Fibroblast of the aortic adventitia (primary cell): ENCODE results near the gene AOC1. TPM values are rescaled to one million over a fixed set of nuclear protein-coding genes. Genes with fewer than 3 reads are reported as not detected.

Experiments
- DNase-seq: peaks from one replicate; pipeline ENCODE4 v3.0.0-alpha.2; 2010; ENCODE audit warnings: low read depth
- H3K4me3 ChIP-seq: 2 replicates; pipeline ENCODE4 v1.5.1; 2011; ENCODE audit warnings: low read depth, mild to moderate bottlenecking, control low read depth, low read length, moderate library complexity
- CTCF ChIP-seq: IDR thresholded peaks from 2 replicates; pipeline ENCODE4 v1.5.1; 2011; ENCODE audit warnings: mild to moderate bottlenecking, low read length, control low read depth, inconsistent platforms; ENCODE audit not compliant: insufficient read depth
- total RNA-seq: library from RNA; depleted of rRNA; stranded (reverse); fragments of >200 nt; gene quantifications from 2 replicates; pipeline ENCODE4 v1.2.3, GENCODE V29; 2012; ENCODE audit warnings: low replicate concordance

The AOC1 gene
- total RNA-seq, 1 donor = not detected

GRCh38 chr7:150876817-150877526 lies 24.7 kb downstream of the AOC1 start:
- peak; percentile 39 for TF ChIP-seq CTCF
- no peak overlapping the region for H3K4me3 ChIP-seq
- peak; percentile 47 for DNase-seq

GRCh38 chr7:150877536-150877935 lies 25.2 kb downstream of the AOC1 start:
- DNase-seq = no peak
- TF ChIP-seq CTCF = no peak
- H3K4me3 ChIP-seq = no peak overlapping the region

GRCh38 chr7:150879345-150879744 lies 27.0 kb downstream of the AOC1 start:
- DNase-seq = no peak
- TF ChIP-seq CTCF = no peak
- no peak overlapping the region for H3K4me3 ChIP-seq

DNA sequence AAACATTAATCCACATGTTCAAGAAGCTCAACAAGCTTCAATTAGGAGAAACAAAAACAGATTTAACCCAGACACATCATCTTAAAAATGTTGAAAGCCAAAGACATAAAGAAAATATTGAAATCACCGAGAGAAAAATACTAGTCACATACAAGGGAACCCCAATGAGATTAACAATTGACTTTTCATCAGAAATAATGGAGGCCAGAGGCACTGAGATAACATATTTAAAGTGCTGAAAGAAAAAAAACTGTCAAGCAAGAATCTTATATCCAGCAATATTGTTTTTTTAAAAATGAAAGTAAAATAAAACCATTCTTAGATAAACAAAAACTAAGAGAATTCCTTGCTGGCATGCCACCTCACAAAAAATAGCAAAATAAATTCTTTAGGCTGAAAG lies 28.9 kb downstream of the AOC1 start:
- no peak for DNase-seq
- no peak for TF ChIP-seq CTCF
- no peak overlapping the region for H3K4me3 ChIP-seq

GRCh38 chr7:150890853-150891584 lies 38.7 kb downstream of the AOC1 start:
- no peak for TF ChIP-seq CTCF
- no peak overlapping the region for H3K4me3 ChIP-seq
- no peak for DNase-seq

DNA sequence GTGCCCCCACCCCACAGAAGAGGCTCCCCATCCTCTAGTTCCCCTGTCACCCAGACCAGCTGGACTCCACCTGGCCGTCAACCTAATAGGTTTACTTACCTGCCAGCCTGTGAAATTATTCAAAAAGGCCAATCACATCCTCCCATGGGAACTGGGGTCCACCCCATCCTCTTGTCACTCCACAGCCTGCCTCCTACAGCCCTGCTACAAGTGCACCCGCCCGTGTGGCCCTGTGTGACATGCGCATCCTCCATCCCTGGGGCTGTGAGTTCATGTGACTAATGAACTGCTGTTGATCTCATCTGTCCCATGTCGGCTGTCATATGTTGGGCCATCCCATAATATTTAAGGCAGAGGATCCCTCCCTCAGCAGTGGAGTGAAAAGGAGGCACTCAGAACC lies 39.4 kb downstream of the AOC1 start:
- no peak for TF ChIP-seq CTCF
- H3K4me3 ChIP-seq = no peak overlapping the region
- no peak for DNase-seq
